Measurements from ENCODE around the gene PLEKHB2. TPM values are rescaled to one million over a fixed set of nuclear protein-coding genes. Genes with fewer than 3 reads are reported as not detected.

The PLEKHB2 gene
- total RNA-seq, 1 donor from 2014 or later, result 38.8 TPM

DNA sequence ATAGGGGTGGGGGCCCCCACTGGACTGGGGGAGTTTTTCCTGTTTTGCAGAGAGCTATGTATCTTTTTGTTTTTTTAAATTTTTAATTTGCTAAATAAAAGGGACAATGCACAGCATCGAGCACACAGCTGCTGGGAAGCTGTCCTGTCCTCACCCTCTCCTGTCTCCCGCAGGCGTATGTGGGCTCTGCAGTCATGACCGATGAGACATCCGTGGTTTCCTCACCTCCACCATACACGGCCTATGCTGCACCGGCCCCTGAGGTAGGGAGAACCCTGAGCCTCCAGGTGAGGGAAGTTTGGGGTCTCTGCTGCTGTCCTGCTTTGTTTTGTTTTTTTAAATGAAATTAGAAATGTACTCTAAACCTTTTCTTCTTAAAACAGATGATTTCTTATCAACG, 27.6 kb downstream of the PLEKHB2 start:
- Mint-ChIP-seq H3K4me3 (ENCODE audit: low read depth) (no peak overlapping the region), H3K36me3 (ENCODE audit: insufficient read depth) (peaks cover 34% of the 10 kb centered on the region), H3K9me3 (ENCODE audit: low read depth) (no peaks in the 10 kb centered on the region), H3K27me3 (no peaks in the 10 kb centered on the region), H3K4me1 (ENCODE audit: low read depth) (no peaks in the 10 kb centered on the region), H3K27ac (no peak overlapping the region)
- DNase-seq (ENCODE audit: low spot score, unreplicated experiment), result no peak
- TF ChIP-seq CTCF (IDR thresholded peaks at IDR 0.05; ENCODE audit: unreplicated experiment), result no peak

DNA sequence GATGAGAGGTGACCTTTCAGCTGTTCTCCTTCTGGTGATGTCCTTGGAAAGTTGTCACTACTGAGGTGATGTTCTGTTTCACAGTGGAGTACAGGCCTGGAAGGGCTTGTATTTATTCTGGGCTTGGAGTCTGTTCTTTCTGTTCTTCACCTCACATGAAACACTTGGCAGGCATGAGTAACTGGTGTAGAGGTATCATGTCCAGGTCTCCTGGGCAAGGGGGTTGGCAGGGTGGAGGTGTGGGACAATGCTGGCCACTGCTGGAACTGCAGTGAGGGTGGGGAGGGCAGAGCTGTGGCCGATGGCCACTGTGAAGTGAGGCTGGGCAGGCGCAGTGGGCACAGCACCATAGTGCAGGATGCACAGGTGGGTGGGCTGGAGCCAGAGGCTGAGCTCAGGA, 35.4 kb downstream of the PLEKHB2 start:
- Mint-ChIP-seq H3K4me3 (ENCODE audit: low read depth) (no peak overlapping the region), H3K9me3 (ENCODE audit: low read depth) (no peaks in the 10 kb centered on the region), H3K36me3 (ENCODE audit: insufficient read depth) (peaks cover 29% of the 10 kb centered on the region), H3K27ac (no peak overlapping the region), H3K4me1 (ENCODE audit: low read depth) (peaks cover 9% of the 10 kb centered on the region), H3K27me3 (no peaks in the 10 kb centered on the region)
- TF ChIP-seq CTCF (IDR thresholded peaks at IDR 0.05; ENCODE audit: unreplicated experiment), result no peak
- DNase-seq (ENCODE audit: low spot score, unreplicated experiment), result no peak

- Mint-ChIP-seq H3K4me1 (ENCODE audit: low read depth) (peaks cover 9% of the 10 kb centered on the region), H3K4me3 (ENCODE audit: low read depth) (no peak overlapping the region), H3K27ac (no peak overlapping the region), H3K9me3 (ENCODE audit: low read depth) (no peaks in the 10 kb centered on the region), H3K27me3 (no peaks in the 10 kb centered on the region), H3K36me3 (ENCODE audit: insufficient read depth) (peaks cover 23% of the 10 kb centered on the region)
- TF ChIP-seq CTCF (IDR thresholded peaks at IDR 0.05; ENCODE audit: unreplicated experiment), result no peak
- DNase-seq (ENCODE audit: low spot score, unreplicated experiment), result no peak
Measured at GRCh38 chr2:131142849-131143248, 37.7 kb downstream of the PLEKHB2 start.

DNA sequence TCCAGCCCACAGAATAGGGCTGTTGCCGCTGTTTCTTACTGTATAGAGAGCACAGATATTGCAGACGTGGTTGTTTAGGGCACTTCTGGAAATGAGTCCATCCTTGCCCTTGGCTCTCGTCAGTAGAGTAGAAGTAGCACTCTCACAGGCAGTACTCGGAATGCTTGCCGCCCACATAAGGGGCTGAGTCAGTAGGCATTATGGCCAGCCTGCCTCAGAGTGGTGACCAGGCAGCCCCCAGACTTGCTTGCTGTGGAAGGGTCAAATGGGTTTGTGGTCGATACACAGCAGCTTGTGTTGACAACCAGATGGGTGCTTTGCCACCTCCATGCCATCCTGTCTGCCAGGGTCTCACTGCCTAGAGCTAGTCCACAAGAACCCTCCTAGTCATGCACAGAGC, 38.7 kb downstream of the PLEKHB2 start:
- Mint-ChIP-seq H3K36me3 (ENCODE audit: insufficient read depth) (peaks cover 25% of the 10 kb centered on the region), H3K4me3 (ENCODE audit: low read depth) (no peak overlapping the region), H3K9me3 (ENCODE audit: low read depth) (no peaks in the 10 kb centered on the region), H3K4me1 (ENCODE audit: low read depth) (peaks cover 9% of the 10 kb centered on the region), H3K27ac (no peak overlapping the region), H3K27me3 (no peaks in the 10 kb centered on the region)
- DNase-seq (ENCODE audit: low spot score, unreplicated experiment), result no peak
- TF ChIP-seq CTCF (IDR thresholded peaks at IDR 0.05; ENCODE audit: unreplicated experiment), result no peak

DNA sequence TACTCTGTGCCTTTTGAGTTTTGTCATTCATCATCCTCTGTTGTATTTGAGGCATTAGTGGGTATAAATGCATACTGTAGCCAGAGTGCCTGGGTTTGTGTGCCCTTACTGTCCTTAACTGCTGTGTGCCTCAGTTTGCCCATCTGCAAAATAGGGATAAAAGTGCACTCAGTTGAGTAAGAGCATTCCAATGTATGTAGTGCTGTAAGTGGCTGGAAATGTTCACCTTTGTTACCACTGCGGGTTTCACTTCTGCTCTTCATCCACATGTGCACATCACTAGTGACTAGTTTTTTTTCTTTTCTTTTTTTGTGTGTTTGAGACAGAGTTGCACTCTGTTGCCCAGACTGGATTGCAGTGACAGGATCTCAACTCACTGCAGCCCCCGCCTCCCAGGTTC, 39.9 kb downstream of the PLEKHB2 start:
- no peak overlapping the region for H3K27ac Mint-ChIP-seq
- no peak for DNase-seq (ENCODE audit: low spot score, unreplicated experiment)
- no peak overlapping the region for H3K4me3 Mint-ChIP-seq (ENCODE audit: low read depth)
- H3K4me1 Mint-ChIP-seq (ENCODE audit: low read depth), result no peaks in the 10 kb centered on the region
- H3K9me3 Mint-ChIP-seq (ENCODE audit: low read depth), result no peaks in the 10 kb centered on the region
- no peak for TF ChIP-seq CTCF (IDR thresholded peaks at IDR 0.05; ENCODE audit: unreplicated experiment)
- no peaks in the 10 kb centered on the region for H3K27me3 Mint-ChIP-seq
- H3K36me3 Mint-ChIP-seq (ENCODE audit: insufficient read depth), result peaks cover 23% of the 10 kb centered on the region
